Right lobe of liver (tissue), 6 donors: ENCODE data around the gene PEMT. TPM values are rescaled to one million over a fixed set of nuclear protein-coding genes. Genes with fewer than 3 reads are reported as not detected.
"Not testable (repeated sequence)": the region's sequence is repeated elsewhere in the genome, so short reads cannot be mapped to it uniquely, and the experiment has no call there.

Experiments used
- ATAC-seq, 4 donors: fragments of 200-7000 bp; cut with Tn5 transposase; one replicate each; pipeline ENCODE4 v1.9.1; 2020; ENCODE audit warnings: mild to moderate bottlenecking in 4 of 4, moderate library complexity in 4 of 4
- DNase-seq, 3 donors: peaks; one replicate each; pipeline ENCODE4 v3.0.0-alpha.2; 2020
- H3K27ac ChIP-seq, 3 donors: fragments of 200-600 bp; one replicate each; pipeline ENCODE4 v1.8.0; 2022
- H3K27me3 ChIP-seq, 2 donors: fragments of 200-600 bp; one replicate each; pipeline ENCODE4 v1.8.0; 2022
- H3K36me3 ChIP-seq, 4 donors: fragments of 200-600 bp; sonication (generic) in 1 of 4; one replicate each; pipeline versions ENCODE4 v1.5.1 to v1.8.0; 2017 to 2022; ENCODE audit warnings: control low read depth in 1 of 4
- H3K4me1 ChIP-seq, 4 donors: fragments of 200-600 bp; sonication (generic) in 1 of 4; one replicate each; pipeline versions ENCODE4 v1.5.1 to v1.8.0; 2017 to 2022; ENCODE audit warnings: control low read depth in 1 of 4
- H3K4me3 ChIP-seq, 3 donors: fragments of 200-600 bp; one replicate each; pipeline ENCODE4 v1.8.0; 2022
- H3K9me3 ChIP-seq, 4 donors: fragments of 200-600 bp; sonication (generic) in 1 of 4; one replicate each; pipeline versions ENCODE4 v1.5.1 to v1.8.0; 2017 to 2022; ENCODE audit warnings: control low read depth in 1 of 4
- CTCF ChIP-seq, 4 donors: fragments of 200-600 bp in 3 of 4; fragments of 450-650 bp in 1 of 4; IDR thresholded peaks; one replicate each; pipeline versions ENCODE4 v1.5.1 to v1.8.0; 2016 to 2022; ENCODE audit warnings: antibody characterized with exemption in 4 of 4, mild to moderate bottlenecking in 2 of 4
- POLR2A ChIP-seq: fragments of 450-650 bp; IDR thresholded peaks from one replicate; pipeline ENCODE4 v1.6.1; 2017; ENCODE audit warnings: antibody characterized with exemption, mild to moderate bottlenecking
- WGBS: methylation state at CpG from one replicate; pipeline ENCODE4 v1.1.6; 2018; ENCODE audit warnings: low coverage, low lambda C conversion rate; ENCODE audit not compliant: insufficient coverage; ENCODE audit errors: missing lambda C conversion rate; 5-methylcytosine and 5-hydroxymethylcytosine counted together
- intact Hi-C, 2 donors: fragments of 100-400 bp; cut with DNase I; formaldehyde crosslinking; loops; one replicate each; pipeline versions ENCODE4 v1.11.2 to v1.14.1; 2022
- long read RNA-seq: library from polyadenylated mRNA; unstranded; transcript quantifications from one replicate; pipeline ENCODE4 v2.0.0, GENCODE V29; 2019
- total RNA-seq, 6 experiments: library from RNA; depleted of rRNA in 2 of 6; stranded (reverse); fragments of >200 nt in 2 of 6; fragmentation: NEBNext Ultra II Directional in 3 of 6; extraction: Animal tissue kit (Norgen Biotek cat#: 25700) in 3 of 6; gene quantifications; one replicate each; pipeline versions ENCODE4 v1.1.0 to v1.2.4, GENCODE V29; 2016 to 2023
- donor health status: DM: no; HTN: yes; CAD: no.
- donor health status: DM: no; HTN: no; CAD: no.
- donor health status: DM: no; HTN: no; CAD: no.
- donor health status: DM: no; HTN: yes; CAD: no.
- donor health status: DM: no; HTN: yes; CAD: no.

The PEMT gene
- 100 to 1,000 TPM in 5 of 6 experiments, 10 to 100 TPM in 1; 92.4 to 184 (median 170) TPM for total RNA-seq
- long read RNA-seq, transcript PEMT-201 (7 exons, 1,013 nt) = minor isoform, 10 of 69 reads
- long read RNA-seq, transcript PEMT-204 (7 exons, 1,008 nt) = major isoform, 42 of 69 reads
- long read RNA-seq, partial matches to known transcripts = 5 of 69 reads
- long read RNA-seq, other reads (novel, unspliced or antisense) = 9 of 69 reads

GRCh38 chr17:17591355-17592298 lies at the start of gene PEMT:
TSS of gene PEMT (minus strand) at chr17:17591708. CDS start at chr17:17591626, 82 bp downstream.
- ATAC-seq (peak; percentile 93 to 97 (median 96)), DNase-seq (peak; percentile 94 to 97 (median 96))
- no peaks in the 10 kb centered on the region for H3K9me3 ChIP-seq
- H3K4me1 ChIP-seq = peaks cover 0 to 18% (median 5%) of the 10 kb centered on the region in 4 donors
- peak within 1 kb of the TSS; percentile 80 to 98 (median 96) for H3K4me3 ChIP-seq
- TF ChIP-seq POLR2A (peak; percentile 76), CTCF (IDR thresholded peaks at IDR 0.05) (no peak)
- no peaks in the 10 kb centered on the region for H3K27me3 ChIP-seq
- no peaks in the 10 kb centered on the region for H3K36me3 ChIP-seq
- intact Hi-C loops = no loop called here
- WGBS = under 1% methylated on average over 14 of the region's 86 CpGs
- H3K27ac ChIP-seq = peak within 1 kb of the TSS; percentile 49 to 73 (median 59)

- not testable (repeated sequence) for H3K4me3 ChIP-seq, H3K9me3 ChIP-seq, H3K36me3 ChIP-seq, DNase-seq, H3K27ac ChIP-seq, ATAC-seq, H3K4me1 ChIP-seq, H3K27me3 ChIP-seq
- 70% methylated on average over 9 of the region's 9 CpGs for WGBS
- intact Hi-C loops = loop anchor here (5.0 to 10.0 kb wide), 4 partner anchors 125 to 287 kb away; no protein-coding TSS in a partner anchor
These were observed 48.3 kb upstream of the PEMT start for GRCh38 chr17:17639661-17640270.

GRCh38 chr17:17638467-17638866 lies 47.0 kb upstream of the PEMT start:
- no peak overlapping the region for H3K4me3 ChIP-seq
- intact Hi-C loops = loop anchor here in 1 of 2 donors (10.0 kb wide), 1 partner anchor 134 kb away; no protein-coding TSS in a partner anchor
- no peak for TF ChIP-seq POLR2A
- no peak for TF ChIP-seq CTCF (IDR thresholded peaks at IDR 0.05)
- H3K27me3 ChIP-seq = no peaks in the 10 kb centered on the region
- H3K36me3 ChIP-seq = no peaks in the 10 kb centered on the region
- ATAC-seq = no peak
- no peak for DNase-seq
- WGBS = no CpG with 5 or more reads among the region's 2 CpGs
- H3K9me3 ChIP-seq = no peaks in the 10 kb centered on the region
- H3K27ac ChIP-seq = no peak overlapping the region
- H3K4me1 ChIP-seq = no peaks in the 10 kb centered on the region

- Histone ChIP-seq H3K27ac (no peak overlapping the region), H3K36me3 (no peaks in the 10 kb centered on the region), H3K27me3 (no peaks in the 10 kb centered on the region), H3K9me3 (no peaks in the 10 kb centered on the region), H3K4me3 (no peak overlapping the region), H3K4me1 (no peaks in the 10 kb centered on the region)
- no peak for DNase-seq
- TF ChIP-seq POLR2A (no peak), CTCF (IDR thresholded peaks at IDR 0.05) (no peak)
- 72% methylated on average over 5 of the region's 5 CpGs for WGBS
- no peak for ATAC-seq
- intact Hi-C loops = loop anchor here in 1 of 2 donors (10.0 kb wide), 1 partner anchor 132 kb away; no protein-coding TSS in a partner anchor
These were observed 44.9 kb upstream of the PEMT start for GRCh38 chr17:17636272-17636885.

- DNase-seq, ATAC-seq: not testable (repeated sequence)
These were observed 44.2 kb upstream of the PEMT start for GRCh38 chr17:17635537-17636271.

More at GRCh38 chr17:17635537-17636271, 44.2 kb upstream of the PEMT start:
- 76% methylated on average over 10 of the region's 15 CpGs for WGBS
- intact Hi-C loops = loop anchor here in 1 of 2 donors (10.0 kb wide), 1 partner anchor 131 kb away; no protein-coding TSS in a partner anchor
- H3K27me3 ChIP-seq, H3K27ac ChIP-seq, H3K4me1 ChIP-seq, H3K36me3 ChIP-seq, H3K9me3 ChIP-seq, H3K4me3 ChIP-seq: not testable (repeated sequence)
